Measurements from ENCODE around the gene TBCC. TPM values are rescaled to one million over a fixed set of nuclear protein-coding genes. Genes with fewer than 3 reads are reported as not detected.

Gene TBCC
- total RNA-seq, 1 donor from 2014 or later, result 19.5 TPM

GRCh38 chr6:42766163-42766670, 20.3 kb upstream of the TBCC start:
- H3K4me3 Mint-ChIP-seq, result no peak overlapping the region
- peaks cover 5% of the 10 kb centered on the region for H3K4me1 Mint-ChIP-seq
- H3K9me3 Mint-ChIP-seq, result no peaks in the 10 kb centered on the region
- no peak overlapping the region for H3K27ac Mint-ChIP-seq
- no peak for TF ChIP-seq CTCF (IDR thresholded peaks at IDR 0.05; ENCODE audit: unreplicated experiment)
- DNase-seq (ENCODE audit: low spot score in 2 of 2, unreplicated experiment in 2 of 2), result no peak
- no peaks in the 10 kb centered on the region for H3K27me3 Mint-ChIP-seq (ENCODE audit: low read depth)
- peaks cover 2% of the 10 kb centered on the region for H3K36me3 Mint-ChIP-seq

- no peak for DNase-seq (ENCODE audit: low spot score in 2 of 2, unreplicated experiment in 2 of 2)
- Mint-ChIP-seq H3K27ac (no peak overlapping the region), H3K27me3 (ENCODE audit: low read depth) (no peaks in the 10 kb centered on the region), H3K4me1 (no peaks in the 10 kb centered on the region), H3K36me3 (peaks cover 2% of the 10 kb centered on the region), H3K4me3 (no peak overlapping the region), H3K9me3 (no peaks in the 10 kb centered on the region)
- TF ChIP-seq CTCF (IDR thresholded peaks at IDR 0.05; ENCODE audit: unreplicated experiment), result no peak
Measured at GRCh38 chr6:42764911-42765648, 19.2 kb upstream of the TBCC start.

GRCh38 chr6:42762950-42763349, 17.0 kb upstream of the TBCC start:
- H3K9me3 Mint-ChIP-seq, result no peaks in the 10 kb centered on the region
- no peak overlapping the region for H3K27ac Mint-ChIP-seq
- no peak for TF ChIP-seq CTCF (IDR thresholded peaks at IDR 0.05; ENCODE audit: unreplicated experiment)
- H3K4me1 Mint-ChIP-seq, result no peaks in the 10 kb centered on the region
- no peak for DNase-seq (ENCODE audit: low spot score in 2 of 2, unreplicated experiment in 2 of 2)
- no peaks in the 10 kb centered on the region for H3K27me3 Mint-ChIP-seq (ENCODE audit: low read depth)
- H3K4me3 Mint-ChIP-seq, result no peak overlapping the region
- H3K36me3 Mint-ChIP-seq, result peaks cover 2% of the 10 kb centered on the region

- H3K4me1 Mint-ChIP-seq, result no peaks in the 10 kb centered on the region
- H3K9me3 Mint-ChIP-seq, result no peaks in the 10 kb centered on the region
- no peaks in the 10 kb centered on the region for H3K27me3 Mint-ChIP-seq (ENCODE audit: low read depth)
- no peak for TF ChIP-seq CTCF (IDR thresholded peaks at IDR 0.05; ENCODE audit: unreplicated experiment)
- H3K27ac Mint-ChIP-seq, result no peak overlapping the region
- H3K36me3 Mint-ChIP-seq, result peaks cover 2% of the 10 kb centered on the region
- H3K4me3 Mint-ChIP-seq, result no peak overlapping the region
- DNase-seq (ENCODE audit: low spot score in 2 of 2, unreplicated experiment in 2 of 2), result no peak
Measured at GRCh38 chr6:42762426-42762859, 16.5 kb upstream of the TBCC start.

- H3K36me3 Mint-ChIP-seq, result peaks cover 2% of the 10 kb centered on the region
- no peak for TF ChIP-seq CTCF (IDR thresholded peaks at IDR 0.05; ENCODE audit: unreplicated experiment)
- no peak overlapping the region for H3K27ac Mint-ChIP-seq
- H3K4me3 Mint-ChIP-seq, result no peak overlapping the region
- no peak for DNase-seq (ENCODE audit: low spot score in 2 of 2, unreplicated experiment in 2 of 2)
- no peaks in the 10 kb centered on the region for H3K9me3 Mint-ChIP-seq
- no peaks in the 10 kb centered on the region for H3K4me1 Mint-ChIP-seq
- H3K27me3 Mint-ChIP-seq (ENCODE audit: low read depth), result no peaks in the 10 kb centered on the region
Measured at GRCh38 chr6:42761287-42762067, 15.6 kb upstream of the TBCC start.
